GM21576 (cell line): ENCODE measurements around the gene SCAMP2.

Experiments used
- ATAC-seq: cut with Tn5 transposase; IDR thresholded peaks from one replicate; pipeline ENCODE4 v1.9.1; 2021; ENCODE audit warnings: mild to moderate bottlenecking, moderate library complexity; ENCODE audit not compliant: unreplicated experiment

Gene SCAMP2

GRCh38 chr15:74863239-74864056, 9.7 kb downstream of the SCAMP2 start:
- ATAC-seq, result no peak

DNA sequence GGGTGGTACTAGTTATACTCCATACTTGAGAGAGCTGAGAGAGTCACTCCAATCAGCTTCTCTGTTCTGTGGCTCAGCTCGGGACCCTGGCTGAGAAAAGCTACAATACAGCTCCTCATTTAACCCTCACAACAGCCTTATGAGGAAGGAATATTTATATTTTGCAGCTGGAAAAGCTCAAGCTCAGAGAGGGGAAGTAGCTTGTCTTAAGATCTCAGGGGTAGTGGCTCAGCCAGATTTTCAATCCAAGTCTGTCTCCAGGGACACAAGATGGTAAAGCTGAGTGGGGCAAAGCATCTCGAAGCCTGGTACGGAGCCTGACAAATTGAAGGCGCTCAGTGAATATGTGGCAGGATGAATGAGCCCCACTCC, 14.8 kb downstream of the SCAMP2 start:
- no peak for ATAC-seq

DNA sequence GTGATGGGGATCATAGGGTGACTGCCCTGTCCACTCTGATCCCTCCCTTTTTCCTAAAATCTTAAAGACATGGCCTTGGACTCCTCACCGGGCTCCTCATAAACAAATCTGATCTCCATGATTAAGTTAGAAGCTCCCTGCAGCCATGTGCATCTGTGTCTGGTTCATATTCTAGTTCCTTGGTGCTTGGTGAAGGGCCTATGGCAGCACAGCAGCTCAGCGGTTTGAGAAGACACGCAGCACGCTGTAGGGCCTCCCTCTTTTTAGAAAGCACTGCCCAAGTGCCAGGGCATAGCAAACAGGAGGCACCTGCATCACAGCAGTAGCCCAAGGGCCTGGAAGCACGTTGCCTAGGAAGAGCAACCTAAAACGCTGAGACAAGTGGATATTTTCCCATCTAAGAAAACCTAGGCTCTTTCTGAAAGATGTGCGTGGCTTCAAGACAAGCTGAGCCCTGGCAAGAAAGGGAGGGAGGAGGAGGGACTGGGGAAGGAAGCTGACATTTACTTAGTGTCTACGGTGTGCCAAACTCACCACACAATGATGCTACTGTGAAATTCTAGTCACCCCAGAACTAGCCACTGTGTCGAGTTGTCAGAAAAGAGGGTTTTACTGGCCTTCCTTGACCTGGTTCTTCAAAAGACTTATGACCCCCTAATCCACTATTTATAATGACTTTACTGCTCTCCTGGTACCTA, 15.3 kb downstream of the SCAMP2 start:
- ATAC-seq, result peak; percentile 23

- ATAC-seq, result peak; percentile 75
Observed at GRCh38 chr15:74857082-74857655, 16.0 kb downstream of the SCAMP2 start.

DNA sequence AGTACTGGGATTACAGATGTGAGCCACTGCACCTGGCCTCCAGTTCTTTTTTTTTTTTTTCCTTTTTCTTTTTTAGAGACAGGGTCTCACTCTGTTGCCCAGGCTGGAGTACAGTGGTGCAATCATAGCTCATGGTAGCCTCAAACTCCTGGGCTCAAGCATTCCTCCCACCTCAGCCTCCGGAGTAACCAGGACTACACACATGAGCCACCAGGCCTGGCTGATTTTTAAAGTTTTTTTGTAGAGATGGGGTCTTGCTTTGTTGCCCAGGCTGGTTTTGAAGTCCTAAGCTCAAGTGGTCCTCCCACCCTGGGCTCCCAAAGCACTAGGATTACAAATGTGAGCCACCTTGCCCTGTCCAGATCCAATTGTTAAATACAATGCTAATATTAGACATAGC, 16.6 kb downstream of the SCAMP2 start:
- ATAC-seq, result no peak

- ATAC-seq, result no peak
Observed at GRCh38 chr15:74855857-74856256, 17.3 kb downstream of the SCAMP2 start.

DNA sequence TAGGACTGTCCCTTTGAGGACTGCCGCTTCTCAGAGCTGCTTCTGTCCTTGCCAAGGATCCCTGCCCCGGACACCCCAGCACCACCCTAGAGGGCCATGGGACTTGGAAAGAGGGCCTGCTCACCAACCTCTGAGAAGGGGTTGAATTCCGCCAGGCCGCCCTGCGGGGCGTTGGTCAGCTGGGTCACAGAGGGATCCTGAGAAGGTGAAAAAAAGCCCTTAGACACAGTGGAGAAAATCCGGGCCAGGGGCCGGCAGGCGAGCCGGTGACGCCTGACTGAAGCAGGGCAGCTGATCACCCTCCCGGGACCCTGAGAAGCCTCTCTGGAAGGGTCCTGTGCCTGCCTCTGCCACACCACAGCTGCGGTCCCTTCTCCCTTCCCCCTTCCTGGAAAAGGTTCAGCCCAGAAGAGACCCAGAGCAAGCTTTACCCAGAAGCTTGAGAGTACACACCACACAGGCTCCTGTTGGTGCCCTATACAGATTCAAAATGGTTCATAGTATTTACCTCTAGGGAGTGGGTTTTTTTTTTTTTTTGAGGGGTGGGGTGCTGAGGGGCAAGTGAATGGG, 18.6 kb downstream of the SCAMP2 start:
- no peak for ATAC-seq

GRCh38 chr15:74851960-74852359, 21.2 kb downstream of the SCAMP2 start:
- no peak for ATAC-seq

DNA sequence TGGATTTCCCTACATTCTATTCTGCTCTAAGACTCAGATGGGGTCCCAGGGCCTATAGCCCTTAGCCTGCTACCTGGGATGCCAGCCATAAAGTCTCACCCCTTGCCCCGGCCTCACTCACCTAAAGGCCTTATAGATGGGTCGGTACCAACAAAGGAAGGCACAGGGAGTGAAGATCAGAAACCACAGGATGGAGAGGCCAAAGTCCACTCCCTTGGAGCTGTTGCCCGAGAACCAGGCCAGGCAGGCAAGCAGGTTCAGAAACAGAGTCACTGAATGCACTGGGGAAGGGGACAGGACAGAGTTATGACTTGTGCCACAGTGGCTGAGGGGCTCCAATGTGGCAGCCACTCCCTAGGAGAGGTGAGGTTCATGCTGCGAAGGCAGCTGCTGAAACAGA, 22.8 kb downstream of the SCAMP2 start:
- ATAC-seq, result no peak

DNA sequence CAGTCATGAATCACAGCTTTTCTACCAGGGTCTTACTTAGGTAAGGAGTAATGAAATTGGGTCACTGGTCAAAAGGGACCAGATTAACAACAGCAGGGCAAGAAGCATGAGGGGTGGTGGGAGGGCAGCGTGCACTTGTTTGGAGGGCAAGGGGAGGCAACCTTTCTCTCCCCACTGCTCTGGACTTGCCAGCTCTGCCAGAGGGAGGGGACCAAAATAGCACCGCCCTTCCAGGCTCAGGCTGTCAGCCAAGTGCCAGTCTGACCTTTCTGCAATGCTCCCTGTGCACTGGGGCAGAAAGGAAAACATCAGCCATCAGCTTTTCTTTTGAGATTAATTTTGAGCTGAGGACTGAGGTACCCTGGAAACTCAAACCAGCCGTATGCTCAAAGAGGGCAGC, 25.7 kb downstream of the SCAMP2 start:
- no peak for ATAC-seq

GRCh38 chr15:74845581-74845980, 27.6 kb downstream of the SCAMP2 start:
- ATAC-seq, result no peak

GRCh38 chr15:74845208-74845568, 28.0 kb downstream of the SCAMP2 start:
- no peak for ATAC-seq

GRCh38 chr15:74844319-74845207, 28.6 kb downstream of the SCAMP2 start:
- ATAC-seq, result no peak

GRCh38 chr15:74843891-74844299, 29.3 kb downstream of the SCAMP2 start:
- ATAC-seq, result no peak

- ATAC-seq, result no peak
Observed at GRCh38 chr15:74843445-74843828, 29.7 kb downstream of the SCAMP2 start.

DNA sequence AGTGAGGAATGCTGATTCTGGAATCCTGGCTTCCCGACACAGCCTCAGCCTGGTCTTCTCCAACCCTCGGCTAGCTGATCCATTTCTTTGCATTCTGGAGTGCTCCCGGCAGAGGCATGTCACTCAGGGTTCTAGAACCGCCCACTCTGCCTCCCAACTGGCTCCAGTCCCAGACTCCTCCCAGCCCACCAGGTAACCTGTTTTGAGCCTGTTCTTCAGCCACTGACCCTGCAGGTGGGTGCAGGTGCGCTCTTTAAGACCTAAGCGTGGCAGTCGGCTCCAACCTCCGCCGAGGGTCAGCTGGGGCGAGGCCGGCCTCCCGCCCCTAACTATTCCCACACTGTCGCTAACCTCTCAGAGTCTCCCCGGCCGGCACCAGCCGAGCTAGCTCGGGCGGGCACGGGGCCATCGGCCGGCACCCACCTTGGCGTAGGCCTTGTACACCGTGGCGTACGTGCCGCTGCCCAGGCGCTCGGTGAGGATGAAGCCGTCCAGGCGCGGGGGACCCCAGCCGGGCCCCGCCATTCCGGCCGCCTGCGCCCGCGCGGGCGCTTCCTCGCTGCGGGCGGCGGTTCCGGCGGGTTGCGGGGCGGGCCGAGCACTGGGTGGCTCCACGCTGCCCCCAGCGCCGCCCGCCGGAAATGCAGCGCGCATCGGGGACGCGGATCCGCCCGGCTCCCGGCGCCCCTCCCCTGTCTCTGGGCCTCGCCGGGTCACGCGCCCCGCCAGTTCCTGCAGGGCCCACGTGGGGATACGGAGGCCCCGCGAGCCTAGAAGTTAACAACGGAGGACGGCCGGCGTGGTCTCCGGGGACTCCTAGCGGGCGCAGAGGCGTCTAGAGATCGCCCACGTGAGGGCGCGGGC, 30.4 kb downstream of the SCAMP2 start, which contains the start of gene ULK3:
Gene ULK3 (minus strand): TSS at position 576 of the 864 bp plus-strand sequence. CDS start 51 bp downstream, at position 525.
- peak; percentile 75 for ATAC-seq

DNA sequence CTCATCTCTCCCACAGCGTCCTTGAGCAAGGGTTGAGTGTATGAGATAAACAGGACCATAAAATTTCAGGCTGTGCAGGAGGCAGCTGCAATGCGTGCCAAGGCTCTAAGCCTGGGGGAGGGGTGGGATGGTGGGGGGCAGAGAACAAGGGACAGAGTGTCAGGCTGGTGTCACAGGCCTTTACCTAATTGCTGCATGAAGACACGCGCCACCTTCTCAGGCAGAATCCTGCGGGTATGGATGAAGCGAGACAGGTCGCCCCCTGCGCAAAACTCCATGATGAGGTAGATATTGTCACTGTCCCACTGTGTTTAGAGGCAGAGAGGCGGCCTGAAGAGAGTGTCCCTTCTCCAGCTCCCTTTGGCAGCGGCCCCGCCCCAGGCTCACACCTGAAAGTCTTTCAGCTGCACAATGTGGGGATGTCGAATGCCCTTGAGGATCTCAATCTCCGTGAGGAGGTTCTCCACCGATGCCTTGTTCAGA, 31.2 kb downstream of the SCAMP2 start:
- ATAC-seq, result no peak

GRCh38 chr15:74840851-74841775, 32.1 kb downstream of the SCAMP2 start:
- no peak for ATAC-seq
